Endodermal cell (in vitro differentiated cells): ENCODE results near the gene NRXN2. TPM values are rescaled to one million over a fixed set of nuclear protein-coding genes. Genes with fewer than 3 reads are reported as not detected.

Experiments
- DNase-seq: peaks from one replicate; pipeline ENCODE4 v3.0.0-alpha.2; 2017
- H3K27ac ChIP-seq: 2 replicates; pipeline ENCODE4 v1.5.1; 2013; ENCODE audit warnings: mild to moderate bottlenecking, low read depth, low read length, moderate library complexity
- H3K27me3 ChIP-seq: 2 replicates; pipeline ENCODE4 v1.6.1; 2013; ENCODE audit warnings: mild to moderate bottlenecking, low read length, moderate library complexity; ENCODE audit not compliant: insufficient read depth, control insufficient read depth, poor library complexity, severe bottlenecking
- H3K36me3 ChIP-seq: 2 replicates; pipeline ENCODE4 v1.7.0; 2013; ENCODE audit warnings: mild to moderate bottlenecking, low read length, moderate library complexity; ENCODE audit not compliant: control insufficient read depth, insufficient read depth
- H3K4me1 ChIP-seq: one replicate; pipeline ENCODE4 v1.7.0; 2013; ENCODE audit warnings: low read length; ENCODE audit not compliant: control insufficient read depth, insufficient read depth
- H3K4me3 ChIP-seq: 2 replicates; pipeline ENCODE4 v1.5.1; 2013; ENCODE audit warnings: mild to moderate bottlenecking, low read length, moderate library complexity
- H3K9ac ChIP-seq: 2 replicates; pipeline ENCODE4 v1.6.1; 2013; ENCODE audit warnings: mild to moderate bottlenecking, low read length, moderate library complexity; ENCODE audit not compliant: poor library complexity, severe bottlenecking; ENCODE audit errors: extremely low read depth
- H3K9me3 ChIP-seq: 2 replicates; pipeline ENCODE4 v1.6.1; 2013; ENCODE audit warnings: mild to moderate bottlenecking, low read length, moderate library complexity; ENCODE audit not compliant: control insufficient read depth
- H3K27ac Mint-ChIP-seq: 2 replicates; pipeline ENCODE4 v1.8.0; 2020; ENCODE audit warnings: mixed read lengths
- H3K27me3 Mint-ChIP-seq: 2 replicates; pipeline ENCODE4 v1.8.0; 2021; ENCODE audit warnings: mild to moderate bottlenecking, mixed read lengths; ENCODE audit not compliant: insufficient read depth
- H3K36me3 Mint-ChIP-seq: 2 replicates; pipeline ENCODE4 v1.8.0; 2020; ENCODE audit warnings: low read depth, mixed read lengths
- H3K4me1 Mint-ChIP-seq: 2 replicates; pipeline ENCODE4 v1.8.0; 2020; ENCODE audit warnings: mixed read lengths
- H3K4me3 Mint-ChIP-seq: 2 replicates; pipeline ENCODE4 v1.8.0; 2020; ENCODE audit warnings: mild to moderate bottlenecking, moderate library complexity, mixed read lengths
- H3K9me3 Mint-ChIP-seq: 2 replicates; pipeline ENCODE4 v1.8.0; 2020; ENCODE audit warnings: mild to moderate bottlenecking, mixed read lengths
- CTCF ChIP-seq: fragments of 200-600 bp; sonication (generic); conservative IDR thresholded peaks from 2 replicates; pipeline ENCODE4 v1.5.0; 2021; ENCODE audit warnings: antibody characterized with exemption, mild to moderate bottlenecking
- WGBS, 2 experiments: methylation state at CpG; one replicate each; pipeline versions ENCODE4 v1.1.5 to v1.1.7; 2013; ENCODE audit warnings: missing lambda C conversion rate in 2 of 2, mixed read lengths in 1 of 2; ENCODE audit not compliant: insufficient coverage in 1 of 2, insufficient read length in 1 of 2; 5-methylcytosine and 5-hydroxymethylcytosine counted together
- total RNA-seq, 2 donors: library from RNA; stranded (reverse); fragmentation: NEBNext Ultra II Directional in 1 of 2; extraction: Animal tissue kit (Norgen Biotek cat#: 25700) in 1 of 2; gene quantifications; 2 replicates in 1 of 2; 3 replicates in 1 of 2; pipeline ENCODE4 v1.2.1, GENCODE V29; 2021

NRXN2 gene
- total RNA-seq, 2 donors from 2014 or later, result 1.00 to 1.5 TPM

GRCh38 chr11:64652586-64653387 is 70.2 kb downstream of the NRXN2 start:
- Mint-ChIP-seq H3K36me3 (no peaks in the 10 kb centered on the region), H3K9me3 (no peaks in the 10 kb centered on the region), H3K27ac (no peak overlapping the region), H3K4me1 (peaks cover 32% of the 10 kb centered on the region), H3K27me3 (peaks cover 40% of the 10 kb centered on the region), H3K4me3 (no peak overlapping the region)
- Histone ChIP-seq H3K27me3 (no peaks in the 10 kb centered on the region), H3K4me3 (no peak overlapping the region), H3K36me3 (no peaks in the 10 kb centered on the region), H3K27ac (no peak overlapping the region), H3K9me3 (no peaks in the 10 kb centered on the region), H3K9ac (no peak overlapping the region), H3K4me1 (peaks cover 15% of the 10 kb centered on the region)
- 56 to 64% methylated on average over 5 to 13 of the region's 13 CpGs for WGBS, 2 experiments
- peak; percentile 98 for DNase-seq
- TF ChIP-seq CTCF, result peak; percentile 88

GRCh38 chr11:64650923-64651523 is 72.0 kb downstream of the NRXN2 start:
- Mint-ChIP-seq H3K36me3 (no peaks in the 10 kb centered on the region), H3K27me3 (peaks cover 57% of the 10 kb centered on the region), H3K27ac (no peak overlapping the region), H3K9me3 (no peaks in the 10 kb centered on the region), H3K4me1 (peaks cover 17% of the 10 kb centered on the region), H3K4me3 (no peak overlapping the region)
- peak; percentile 75 for DNase-seq
- no peak overlapping the region for H3K27ac ChIP-seq
- H3K9ac ChIP-seq, result no peak overlapping the region
- H3K9me3 ChIP-seq, result no peaks in the 10 kb centered on the region
- H3K4me3 ChIP-seq, result no peak overlapping the region
- peaks cover 5% of the 10 kb centered on the region for H3K27me3 ChIP-seq
- WGBS, 2 experiments, result 66 to 78% methylated on average over 15 to 18 of the region's 18 CpGs
- H3K4me1 ChIP-seq, result peaks cover 1% of the 10 kb centered on the region
- no peaks in the 10 kb centered on the region for H3K36me3 ChIP-seq
- TF ChIP-seq CTCF, result peak; percentile 73

- peak; percentile 86 for DNase-seq
- peak; percentile 81 for TF ChIP-seq CTCF
- H3K4me1 Mint-ChIP-seq, result peaks cover 7% of the 10 kb centered on the region
- H3K27me3 ChIP-seq, result peaks cover 22% of the 10 kb centered on the region
- no peaks in the 10 kb centered on the region for H3K9me3 Mint-ChIP-seq
- H3K27me3 Mint-ChIP-seq, result peaks cover 64% of the 10 kb centered on the region
- 27 to 44% methylated on average over 3 to 6 of the region's 6 CpGs for WGBS, 2 experiments
- no peak overlapping the region for H3K4me3 ChIP-seq
- H3K4me1 ChIP-seq, result no peaks in the 10 kb centered on the region
- no peaks in the 10 kb centered on the region for H3K9me3 ChIP-seq
- no peak overlapping the region for H3K4me3 Mint-ChIP-seq
- H3K36me3 Mint-ChIP-seq, result no peaks in the 10 kb centered on the region
- H3K36me3 ChIP-seq, result no peaks in the 10 kb centered on the region
- no peak overlapping the region for H3K27ac ChIP-seq
- H3K9ac ChIP-seq, result no peak overlapping the region
- H3K27ac Mint-ChIP-seq, result no peak overlapping the region
These were observed 73.7 kb downstream of the NRXN2 start for GRCh38 chr11:64649291-64649697.
